ENCODE measurements around the gene ATG10.

The ATG10 gene

DNA sequence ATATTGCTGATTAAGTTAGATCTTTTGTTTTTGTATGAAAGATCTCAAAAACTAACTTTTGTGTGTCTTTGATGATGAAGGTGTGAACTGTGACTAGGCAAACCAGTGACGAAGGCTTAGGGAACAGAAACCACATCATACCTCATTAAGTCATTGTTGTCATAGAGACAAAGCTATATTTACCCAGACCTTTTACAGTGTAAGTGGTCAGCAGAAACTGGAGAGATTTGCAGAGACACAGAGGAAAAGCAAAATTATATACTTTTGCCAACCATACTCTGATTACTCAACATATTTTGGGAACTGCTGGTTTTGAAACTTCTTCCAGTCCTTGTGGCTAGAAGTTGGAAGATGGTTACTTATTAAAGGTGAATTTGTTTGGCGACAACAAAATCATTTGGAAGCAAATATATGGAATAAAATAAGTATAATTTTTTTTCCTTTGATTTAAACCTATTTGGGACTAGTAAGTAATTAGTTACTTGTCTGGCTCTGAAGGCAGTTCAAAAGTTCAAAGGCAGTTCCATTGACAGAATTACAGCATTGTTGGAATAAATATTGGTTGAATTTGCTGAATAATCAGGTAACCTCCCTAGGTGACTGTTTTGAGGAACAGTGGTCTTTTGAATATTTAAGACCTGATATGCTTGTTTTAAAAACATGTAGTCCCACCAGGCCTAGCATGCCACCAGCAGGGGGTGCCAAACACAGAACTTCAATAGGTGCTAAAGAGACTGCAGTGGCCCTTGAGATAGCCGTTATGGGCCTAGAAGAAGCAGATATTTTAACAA is 202.5 kb downstream of the ATG10 start:
- Histone ChIP-seq H3K4me3 (ENCODE audit: low read depth, low read length) (no peak overlapping the region), H3K27me3 (ENCODE audit: control insufficient read depth, insufficient read depth, low read length) (no peaks in the 10 kb centered on the region), H3K36me3 (ENCODE audit: control insufficient read depth, insufficient read depth, low read length) (no peaks in the 10 kb centered on the region), H3K4me1 (ENCODE audit: control insufficient read depth, insufficient read depth, low read length) (peaks cover 2% of the 10 kb centered on the region), H3K9ac (ENCODE audit: low read depth, low read length) (no peak overlapping the region), H3K9me3 (ENCODE audit: control insufficient read depth, insufficient read depth, low read length) (no peaks in the 10 kb centered on the region)

DNA sequence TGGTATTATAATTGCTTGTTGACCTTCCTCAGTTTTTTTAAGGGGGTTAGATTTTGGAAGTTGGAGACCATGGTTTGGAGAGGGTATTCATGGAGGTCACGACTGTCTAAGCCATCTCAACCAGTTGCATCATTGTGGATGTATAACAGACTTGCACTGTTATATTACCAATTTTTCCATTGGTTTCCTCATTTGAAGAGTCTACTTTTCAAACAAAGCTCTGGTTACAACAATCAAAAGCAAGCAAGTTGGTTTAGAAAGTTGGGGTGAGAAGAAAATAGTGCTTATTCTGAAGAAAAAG is 203.0 kb downstream of the ATG10 start:
- no peak overlapping the region for H3K4me3 ChIP-seq (ENCODE audit: low read depth, low read length)
- no peaks in the 10 kb centered on the region for H3K9me3 ChIP-seq (ENCODE audit: control insufficient read depth, insufficient read depth, low read length)
- no peak overlapping the region for H3K9ac ChIP-seq (ENCODE audit: low read depth, low read length)
- H3K4me1 ChIP-seq (ENCODE audit: control insufficient read depth, insufficient read depth, low read length), result peaks cover 2% of the 10 kb centered on the region
- no peaks in the 10 kb centered on the region for H3K27me3 ChIP-seq (ENCODE audit: control insufficient read depth, insufficient read depth, low read length)
- H3K36me3 ChIP-seq (ENCODE audit: control insufficient read depth, insufficient read depth, low read length), result no peaks in the 10 kb centered on the region

DNA sequence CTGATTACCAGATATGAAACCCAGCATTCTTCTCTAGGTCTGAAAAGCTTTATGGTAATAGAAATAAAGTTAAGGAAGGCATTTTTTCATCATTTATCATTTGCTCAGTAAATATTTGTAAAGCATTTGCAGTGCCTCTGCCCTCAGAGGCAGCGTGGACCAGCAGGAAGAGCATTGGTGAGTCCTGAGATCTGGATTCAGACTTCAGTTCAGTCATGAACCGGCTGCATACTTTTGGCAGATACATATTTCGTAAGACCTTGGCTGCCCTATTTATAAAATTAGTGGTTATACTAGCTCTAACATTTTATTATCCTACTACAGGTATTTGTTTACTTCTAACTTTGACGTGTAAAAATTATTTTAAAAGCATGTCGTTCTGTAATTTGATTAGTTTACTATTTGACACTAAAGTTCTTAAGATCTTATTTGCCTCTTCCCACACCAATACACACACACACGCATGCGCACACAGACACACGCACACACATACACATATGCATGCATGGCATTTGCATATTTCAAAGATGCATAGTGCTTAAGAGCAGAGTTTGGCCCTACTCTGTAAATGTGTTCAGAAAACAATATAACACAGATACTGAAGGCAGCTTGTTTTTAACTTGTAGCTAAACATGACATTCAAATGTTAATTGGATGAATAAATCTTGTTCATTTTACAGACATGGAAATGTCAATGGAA is 204.4 kb downstream of the ATG10 start:
- Histone ChIP-seq H3K9ac (ENCODE audit: low read depth, low read length) (no peak overlapping the region), H3K4me1 (ENCODE audit: control insufficient read depth, insufficient read depth, low read length) (peaks cover 2% of the 10 kb centered on the region), H3K27me3 (ENCODE audit: control insufficient read depth, insufficient read depth, low read length) (no peaks in the 10 kb centered on the region), H3K9me3 (ENCODE audit: control insufficient read depth, insufficient read depth, low read length) (no peaks in the 10 kb centered on the region), H3K4me3 (ENCODE audit: low read depth, low read length) (no peak overlapping the region), H3K36me3 (ENCODE audit: control insufficient read depth, insufficient read depth, low read length) (no peaks in the 10 kb centered on the region)

DNA sequence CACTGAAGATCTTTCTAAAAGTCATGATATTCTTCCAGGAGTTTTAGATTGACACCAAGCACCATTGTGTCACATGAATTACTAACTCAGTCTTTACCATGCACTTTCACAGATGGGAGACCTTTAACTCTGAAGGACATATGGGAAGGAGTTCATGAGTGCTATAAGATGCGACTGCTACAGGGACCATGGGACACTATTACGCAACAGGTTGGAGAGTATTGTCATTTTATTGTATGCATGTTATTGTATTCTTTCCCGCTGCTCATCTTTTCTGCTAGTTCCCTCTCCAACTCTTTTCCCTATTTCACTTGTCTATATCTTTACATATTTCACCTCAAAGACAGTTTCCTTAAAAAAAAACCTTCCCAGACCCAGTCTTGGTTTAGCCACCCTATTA is 206.6 kb downstream of the ATG10 start:
- Histone ChIP-seq H3K36me3 (ENCODE audit: control insufficient read depth, insufficient read depth, low read length) (no peaks in the 10 kb centered on the region), H3K9ac (ENCODE audit: low read depth, low read length) (no peak overlapping the region), H3K9me3 (ENCODE audit: control insufficient read depth, insufficient read depth, low read length) (no peaks in the 10 kb centered on the region), H3K27me3 (ENCODE audit: control insufficient read depth, insufficient read depth, low read length) (no peaks in the 10 kb centered on the region), H3K4me1 (ENCODE audit: control insufficient read depth, insufficient read depth, low read length) (peaks cover 2% of the 10 kb centered on the region), H3K4me3 (ENCODE audit: low read depth, low read length) (no peak overlapping the region)

DNA sequence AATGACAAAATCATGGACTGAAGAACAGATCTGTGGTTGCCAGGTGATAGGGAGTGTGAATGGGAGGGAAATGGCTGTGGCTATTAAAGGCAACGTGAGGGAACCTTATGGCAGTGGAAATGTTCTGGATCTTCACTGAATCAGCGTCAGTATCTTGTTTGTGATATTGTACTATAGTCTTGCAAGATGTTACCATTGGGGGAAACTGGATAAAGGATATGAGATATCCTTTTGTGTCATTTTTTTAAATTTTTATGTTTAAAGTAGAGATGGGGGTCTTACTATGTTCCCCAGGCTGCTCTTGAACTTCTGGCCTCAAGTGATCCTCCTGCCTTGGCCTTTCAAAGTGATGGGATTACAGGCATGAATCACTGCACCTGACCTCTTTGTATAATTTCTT is 210.8 kb downstream of the ATG10 start:
- Histone ChIP-seq H3K27me3 (ENCODE audit: control insufficient read depth, insufficient read depth, low read length) (no peaks in the 10 kb centered on the region), H3K36me3 (ENCODE audit: control insufficient read depth, insufficient read depth, low read length) (no peaks in the 10 kb centered on the region), H3K4me1 (ENCODE audit: control insufficient read depth, insufficient read depth, low read length) (no peaks in the 10 kb centered on the region), H3K4me3 (ENCODE audit: low read depth, low read length) (no peak overlapping the region), H3K9ac (ENCODE audit: low read depth, low read length) (no peak overlapping the region), H3K9me3 (ENCODE audit: control insufficient read depth, insufficient read depth, low read length) (no peaks in the 10 kb centered on the region)

DNA sequence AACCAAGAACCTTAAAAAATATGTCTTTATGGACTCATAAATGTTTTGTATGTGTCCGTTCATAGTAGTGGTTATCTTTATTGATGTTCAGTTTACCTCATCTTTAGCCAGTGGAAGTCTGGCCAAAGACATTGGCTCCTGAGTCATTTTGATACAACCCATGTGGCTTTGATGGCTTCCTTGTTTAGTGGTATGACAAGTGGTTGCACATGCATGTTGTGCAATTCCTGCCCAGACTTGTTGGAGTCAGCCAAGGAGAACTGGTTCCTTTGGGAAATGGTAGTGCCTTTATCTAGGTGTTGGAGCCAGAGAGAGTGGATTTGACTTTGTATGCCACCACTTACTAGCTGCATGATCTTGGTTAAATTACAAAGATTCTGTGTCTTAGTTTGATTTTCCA is 212.0 kb downstream of the ATG10 start:
- H3K9ac ChIP-seq (ENCODE audit: low read depth, low read length), result no peak overlapping the region
- no peaks in the 10 kb centered on the region for H3K4me1 ChIP-seq (ENCODE audit: control insufficient read depth, insufficient read depth, low read length)
- H3K4me3 ChIP-seq (ENCODE audit: low read depth, low read length), result no peak overlapping the region
- H3K36me3 ChIP-seq (ENCODE audit: control insufficient read depth, insufficient read depth, low read length), result no peaks in the 10 kb centered on the region
- no peaks in the 10 kb centered on the region for H3K9me3 ChIP-seq (ENCODE audit: control insufficient read depth, insufficient read depth, low read length)
- no peaks in the 10 kb centered on the region for H3K27me3 ChIP-seq (ENCODE audit: control insufficient read depth, insufficient read depth, low read length)

DNA sequence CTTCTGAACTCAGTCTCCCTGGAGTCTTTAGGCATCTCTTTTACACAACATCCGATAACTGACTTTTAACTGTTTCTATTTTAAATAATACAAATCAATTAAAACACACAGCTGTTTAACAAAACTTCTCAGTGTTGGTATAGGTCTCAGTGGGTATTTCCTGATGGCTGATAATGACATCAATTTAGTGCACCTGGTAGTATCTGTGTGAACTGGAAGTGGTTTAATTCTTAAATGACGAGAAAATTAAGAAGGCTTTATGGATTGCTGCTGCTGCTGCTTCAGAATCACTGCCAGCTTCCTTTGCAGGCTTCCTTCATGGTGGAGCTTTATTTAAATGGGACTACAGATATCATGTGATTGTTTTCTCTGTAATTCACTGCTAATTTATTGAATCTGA is 214.0 kb downstream of the ATG10 start:
- no peak overlapping the region for H3K9ac ChIP-seq (ENCODE audit: low read depth, low read length)
- no peaks in the 10 kb centered on the region for H3K9me3 ChIP-seq (ENCODE audit: control insufficient read depth, insufficient read depth, low read length)
- H3K4me3 ChIP-seq (ENCODE audit: low read depth, low read length), result no peak overlapping the region
- no peaks in the 10 kb centered on the region for H3K27me3 ChIP-seq (ENCODE audit: control insufficient read depth, insufficient read depth, low read length)
- H3K4me1 ChIP-seq (ENCODE audit: control insufficient read depth, insufficient read depth, low read length), result no peaks in the 10 kb centered on the region
- H3K36me3 ChIP-seq (ENCODE audit: control insufficient read depth, insufficient read depth, low read length), result no peaks in the 10 kb centered on the region

DNA sequence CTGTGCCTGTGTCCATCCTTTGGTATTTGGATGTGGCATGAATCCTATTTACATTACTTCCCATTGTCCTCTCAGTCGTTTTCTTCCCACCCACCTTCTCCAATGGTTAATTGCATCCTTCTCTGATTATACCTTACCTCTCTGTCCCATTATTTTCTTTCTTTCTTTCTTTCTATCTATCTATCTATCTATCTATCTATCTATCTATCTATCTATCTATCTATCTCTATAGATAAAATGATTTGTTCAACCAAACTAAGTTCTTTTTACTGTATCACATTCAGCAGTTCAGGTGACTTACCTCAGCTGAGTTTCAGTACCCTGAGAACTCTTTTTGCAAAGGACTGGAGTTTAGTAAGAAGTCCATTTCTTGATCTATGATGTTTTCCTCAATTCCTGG is 225.7 kb downstream of the ATG10 start:
- Histone ChIP-seq H3K9ac (ENCODE audit: low read depth, low read length) (no peak overlapping the region), H3K27me3 (ENCODE audit: control insufficient read depth, insufficient read depth, low read length) (no peaks in the 10 kb centered on the region), H3K9me3 (ENCODE audit: control insufficient read depth, insufficient read depth, low read length) (no peaks in the 10 kb centered on the region), H3K4me1 (ENCODE audit: control insufficient read depth, insufficient read depth, low read length) (no peaks in the 10 kb centered on the region), H3K36me3 (ENCODE audit: control insufficient read depth, insufficient read depth, low read length) (no peaks in the 10 kb centered on the region), H3K4me3 (ENCODE audit: low read depth, low read length) (no peak overlapping the region)

DNA sequence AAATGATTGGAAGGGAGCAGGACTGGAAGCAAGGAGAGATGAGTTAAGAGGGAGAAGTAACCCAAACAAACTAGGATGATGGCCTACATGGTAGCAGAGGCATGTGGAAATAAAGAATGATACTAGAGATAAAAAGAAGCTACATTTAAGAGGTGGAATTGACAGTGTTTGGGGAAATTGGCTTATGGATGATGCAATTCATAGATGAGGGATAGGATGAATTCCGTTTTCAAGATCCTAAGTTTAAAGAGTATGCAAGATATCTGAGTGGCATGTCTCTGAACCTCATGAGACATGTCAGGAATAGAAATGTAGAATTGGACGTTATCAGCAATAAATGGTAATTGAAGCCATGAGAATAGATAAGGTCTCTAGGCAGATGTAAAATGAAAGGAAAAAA is 232.7 kb downstream of the ATG10 start:
- Histone ChIP-seq H3K9ac (ENCODE audit: low read depth, low read length) (no peak overlapping the region), H3K9me3 (ENCODE audit: control insufficient read depth, insufficient read depth, low read length) (no peaks in the 10 kb centered on the region), H3K4me3 (ENCODE audit: low read depth, low read length) (no peak overlapping the region), H3K36me3 (ENCODE audit: control insufficient read depth, insufficient read depth, low read length) (no peaks in the 10 kb centered on the region), H3K27me3 (ENCODE audit: control insufficient read depth, insufficient read depth, low read length) (no peaks in the 10 kb centered on the region), H3K4me1 (ENCODE audit: control insufficient read depth, insufficient read depth, low read length) (no peaks in the 10 kb centered on the region)

DNA sequence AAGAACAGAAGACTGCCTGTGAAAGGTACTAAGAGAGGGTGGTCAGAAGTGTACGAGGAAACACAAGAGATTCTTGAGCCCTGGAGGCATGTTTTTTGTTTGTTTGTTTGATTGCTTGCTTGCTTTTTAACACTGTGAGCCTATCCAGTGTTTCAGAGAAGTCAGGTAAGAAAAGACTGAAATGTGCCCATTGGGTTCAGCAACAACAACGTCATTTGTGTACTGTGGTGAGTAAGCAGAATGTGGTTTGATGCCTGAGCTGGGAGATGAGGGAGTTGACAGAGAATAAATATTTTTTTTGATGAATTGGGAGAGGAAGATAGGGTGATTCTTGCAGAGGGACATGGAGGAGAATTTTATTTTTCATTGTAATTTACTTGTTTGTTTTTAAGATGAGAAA is 233.2 kb downstream of the ATG10 start:
- no peak overlapping the region for H3K4me3 ChIP-seq (ENCODE audit: low read depth, low read length)
- H3K36me3 ChIP-seq (ENCODE audit: control insufficient read depth, insufficient read depth, low read length), result no peaks in the 10 kb centered on the region
- no peak overlapping the region for H3K9ac ChIP-seq (ENCODE audit: low read depth, low read length)
- H3K27me3 ChIP-seq (ENCODE audit: control insufficient read depth, insufficient read depth, low read length), result no peaks in the 10 kb centered on the region
- H3K9me3 ChIP-seq (ENCODE audit: control insufficient read depth, insufficient read depth, low read length), result no peaks in the 10 kb centered on the region
- no peaks in the 10 kb centered on the region for H3K4me1 ChIP-seq (ENCODE audit: control insufficient read depth, insufficient read depth, low read length)

DNA sequence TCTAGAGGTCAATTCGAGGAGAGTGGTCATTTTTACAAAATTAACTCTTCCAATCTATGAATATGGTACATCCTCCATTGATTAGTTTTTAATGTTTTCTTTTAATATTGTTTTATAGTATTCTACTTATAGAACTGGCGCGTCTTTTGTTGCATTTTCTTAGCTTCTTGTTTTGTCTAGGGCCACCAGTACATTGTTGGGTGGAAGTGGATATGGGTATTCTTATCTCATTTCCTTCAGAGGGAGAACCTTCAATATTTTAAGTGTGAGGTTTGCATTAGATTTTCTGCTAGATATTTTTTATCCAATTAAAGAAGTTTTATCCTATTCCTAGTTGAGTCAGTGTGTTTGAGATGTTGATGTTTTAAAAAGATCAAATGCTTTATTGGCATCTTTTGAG is 236.5 kb downstream of the ATG10 start:
- Histone ChIP-seq H3K36me3 (ENCODE audit: control insufficient read depth, insufficient read depth, low read length) (no peaks in the 10 kb centered on the region), H3K27me3 (ENCODE audit: control insufficient read depth, insufficient read depth, low read length) (no peaks in the 10 kb centered on the region), H3K9ac (ENCODE audit: low read depth, low read length) (no peak overlapping the region), H3K4me1 (ENCODE audit: control insufficient read depth, insufficient read depth, low read length) (no peaks in the 10 kb centered on the region), H3K9me3 (ENCODE audit: control insufficient read depth, insufficient read depth, low read length) (no peaks in the 10 kb centered on the region), H3K4me3 (ENCODE audit: low read depth, low read length) (no peak overlapping the region)

DNA sequence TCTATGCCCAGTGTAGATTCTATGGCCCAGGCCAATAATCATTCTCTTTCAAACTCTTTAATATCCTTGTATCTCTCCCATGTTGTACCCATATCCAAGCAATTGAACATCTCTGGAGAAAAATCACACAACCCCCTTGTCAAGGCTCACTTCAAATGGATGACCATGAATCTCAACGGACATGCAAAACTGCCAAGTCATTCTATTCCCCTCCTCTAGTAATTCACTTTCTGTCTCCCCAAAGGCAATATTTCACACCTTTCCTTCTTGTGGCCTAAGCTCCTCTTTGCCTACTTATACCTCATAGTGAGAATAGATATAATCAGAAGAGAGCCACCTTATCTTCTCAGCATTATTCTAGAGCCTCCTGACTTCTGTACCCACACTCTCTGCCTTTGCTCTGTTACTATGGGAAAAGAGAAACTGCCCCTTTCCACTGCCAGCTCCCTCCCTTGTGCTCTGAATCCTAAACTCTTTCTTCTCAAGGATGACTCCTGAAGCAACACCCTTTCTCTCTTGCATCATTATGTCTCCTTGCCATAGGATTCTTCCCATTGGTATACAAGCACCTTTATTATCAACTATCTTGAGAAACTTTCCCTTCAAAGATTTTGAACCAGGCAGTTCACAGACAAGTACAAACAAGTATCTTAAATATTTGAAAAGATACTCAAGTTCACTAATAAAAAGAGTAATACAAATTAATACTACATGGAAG is 240.2 kb downstream of the ATG10 start:
- H3K36me3 ChIP-seq (ENCODE audit: control insufficient read depth, insufficient read depth, low read length), result no peaks in the 10 kb centered on the region
- H3K4me3 ChIP-seq (ENCODE audit: low read depth, low read length), result no peak overlapping the region
- H3K9ac ChIP-seq (ENCODE audit: low read depth, low read length), result no peak overlapping the region
- no peaks in the 10 kb centered on the region for H3K27me3 ChIP-seq (ENCODE audit: control insufficient read depth, insufficient read depth, low read length)
- H3K9me3 ChIP-seq (ENCODE audit: control insufficient read depth, insufficient read depth, low read length), result no peaks in the 10 kb centered on the region
- H3K4me1 ChIP-seq (ENCODE audit: control insufficient read depth, insufficient read depth, low read length), result no peaks in the 10 kb centered on the region
